Measurements from ENCODE around the gene AKAP13.
"Not testable (repeated sequence)": the region's sequence is repeated elsewhere in the genome, so short reads cannot be mapped to it uniquely, and the experiment has no call there.

The AKAP13 gene

GRCh38 chr15:85503151-85503799 is 122.9 kb downstream of the AKAP13 start:
- DNase-seq = no peak

- peak; percentile 11 for DNase-seq
Observed at GRCh38 chr15:85504749-85505676, 124.6 kb downstream of the AKAP13 start.

DNA sequence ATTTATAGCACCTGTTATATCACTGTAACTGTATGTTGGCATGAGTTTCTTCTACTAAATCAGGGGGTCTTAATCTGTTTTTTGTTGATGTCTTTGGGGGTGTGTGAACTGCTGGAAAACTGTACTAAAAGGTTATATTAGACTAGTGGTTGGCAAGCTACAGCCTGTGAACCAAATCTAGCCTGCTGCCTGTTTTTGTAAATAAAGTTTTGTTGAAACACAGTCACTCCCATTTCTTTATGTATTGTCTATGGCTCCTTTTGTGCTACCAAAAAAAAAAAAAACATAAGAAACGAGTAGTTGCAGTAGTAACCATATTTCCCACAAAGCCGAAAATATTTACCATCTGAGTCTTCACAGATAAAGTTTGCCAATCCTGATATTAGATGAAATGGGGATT is 126.7 kb downstream of the AKAP13 start:
- DNase-seq = no peak

DNA sequence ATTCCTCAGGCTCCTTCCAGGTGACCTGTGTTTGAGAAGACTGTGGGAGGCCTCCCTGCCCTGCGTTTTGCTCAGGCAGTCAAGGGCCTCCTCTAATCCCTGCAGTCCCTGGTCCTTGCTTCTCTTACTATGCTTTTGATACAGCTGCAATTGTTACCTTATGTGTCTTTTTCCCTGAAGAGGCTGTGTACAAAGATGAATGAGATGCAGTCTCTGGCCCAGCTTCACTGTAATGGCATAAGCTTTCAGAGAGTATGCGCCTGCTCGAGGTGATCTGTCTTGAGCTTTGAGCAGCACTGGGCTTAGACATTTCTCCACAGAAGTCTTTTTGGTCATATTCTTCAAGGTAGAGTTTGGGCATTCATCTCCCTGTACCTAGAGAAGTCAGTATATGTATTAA is 129.6 kb downstream of the AKAP13 start:
- DNase-seq = no peak

DNA sequence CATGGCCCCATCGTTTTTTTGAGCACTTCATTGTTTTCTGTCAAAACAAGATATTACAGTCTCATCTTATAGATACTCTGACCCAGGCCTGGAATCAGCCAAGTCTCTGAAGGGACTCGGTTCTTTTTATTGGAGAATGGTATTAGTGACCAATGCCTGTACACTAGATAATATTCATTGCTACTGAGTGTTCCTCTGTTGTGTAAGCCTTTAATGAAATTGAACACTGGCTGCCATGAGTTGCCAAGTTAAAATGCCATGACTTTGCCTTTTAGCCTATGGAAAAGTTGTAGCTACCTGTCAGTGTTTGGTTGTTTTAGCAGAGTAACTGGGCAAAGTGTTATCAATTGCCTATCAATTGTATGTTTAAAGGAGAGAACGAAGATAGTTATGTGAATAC is 134.0 kb downstream of the AKAP13 start:
- DNase-seq = no peak

DNA sequence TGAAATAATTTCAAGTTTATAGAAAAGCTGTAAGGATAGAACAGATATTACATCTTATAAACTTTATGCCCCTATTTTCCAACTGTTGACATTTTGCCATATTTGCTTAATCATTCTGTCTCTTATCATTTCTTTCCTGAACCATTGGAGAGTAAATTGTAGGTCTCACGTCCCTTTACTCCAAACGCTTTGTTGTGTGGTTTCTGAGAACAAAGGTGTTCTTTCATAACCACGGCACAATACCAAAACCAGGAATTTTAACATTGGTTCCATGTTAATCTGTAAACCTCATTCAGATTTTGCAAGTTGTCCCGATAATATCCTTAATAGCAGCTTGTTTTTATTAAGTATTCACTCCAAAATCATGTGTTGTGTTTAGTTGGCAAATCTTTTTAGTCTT is 134.8 kb downstream of the AKAP13 start:
- no peak for DNase-seq

GRCh38 chr15:85517086-85517485 is 136.7 kb downstream of the AKAP13 start:
- no peak for DNase-seq

DNA sequence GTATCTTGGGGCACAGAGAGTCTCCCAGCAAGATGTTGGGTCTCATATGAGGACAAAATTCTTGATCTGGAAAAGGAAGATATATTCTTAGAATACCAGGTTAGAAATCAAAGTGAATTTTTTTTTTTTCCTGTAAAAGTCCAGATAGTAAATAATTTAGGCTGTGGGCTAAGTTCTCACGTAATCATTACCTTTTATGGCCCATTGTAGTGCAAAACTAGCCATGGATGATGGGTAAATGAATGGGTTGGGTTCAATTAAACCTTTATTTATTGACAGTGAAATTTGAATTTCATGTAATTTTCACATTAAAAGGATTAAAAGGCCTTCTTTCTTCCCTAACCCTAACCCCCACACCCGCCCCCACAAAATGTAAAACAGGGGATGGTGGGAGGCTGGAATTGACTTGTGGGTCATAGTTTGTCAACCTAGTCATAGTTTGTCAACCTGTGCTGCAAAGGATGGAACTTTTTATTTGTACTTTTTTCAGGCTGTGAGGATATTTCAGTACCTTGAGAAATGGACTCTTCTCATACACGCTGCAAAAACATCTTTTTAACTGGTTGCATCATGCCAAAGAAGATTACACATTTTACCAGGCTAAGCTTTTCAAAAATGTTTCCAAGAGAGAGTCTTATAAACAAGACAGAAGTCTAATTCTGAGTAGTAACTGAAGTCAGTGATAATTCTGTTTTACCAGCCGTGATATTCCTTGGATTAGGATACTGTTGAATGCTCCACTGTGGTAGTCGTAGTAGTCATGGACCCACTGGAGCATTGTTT is 138.8 kb downstream of the AKAP13 start:
- DNase-seq = no peak

- DNase-seq = no peak
Observed at GRCh38 chr15:85520650-85521049, 140.2 kb downstream of the AKAP13 start.

DNA sequence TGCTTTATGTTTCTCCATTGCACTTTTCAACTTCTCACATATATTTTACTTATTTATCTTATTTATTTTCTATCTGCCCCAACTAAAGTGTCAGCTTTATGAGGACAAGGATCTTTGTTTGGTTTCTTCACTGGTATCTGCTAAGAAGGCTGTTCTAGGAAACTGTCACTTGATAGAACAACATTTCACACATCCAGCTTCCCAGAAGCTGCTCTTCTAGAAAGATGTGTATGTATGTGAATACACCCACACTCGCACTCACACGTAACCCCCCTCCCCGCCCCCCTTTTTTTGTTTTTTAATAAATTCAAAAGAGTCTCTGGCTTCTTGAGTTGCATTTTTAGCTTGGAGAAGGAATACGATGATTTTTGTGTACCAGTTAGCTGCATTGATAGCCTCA is 143.1 kb downstream of the AKAP13 start:
- no peak for DNase-seq

DNA sequence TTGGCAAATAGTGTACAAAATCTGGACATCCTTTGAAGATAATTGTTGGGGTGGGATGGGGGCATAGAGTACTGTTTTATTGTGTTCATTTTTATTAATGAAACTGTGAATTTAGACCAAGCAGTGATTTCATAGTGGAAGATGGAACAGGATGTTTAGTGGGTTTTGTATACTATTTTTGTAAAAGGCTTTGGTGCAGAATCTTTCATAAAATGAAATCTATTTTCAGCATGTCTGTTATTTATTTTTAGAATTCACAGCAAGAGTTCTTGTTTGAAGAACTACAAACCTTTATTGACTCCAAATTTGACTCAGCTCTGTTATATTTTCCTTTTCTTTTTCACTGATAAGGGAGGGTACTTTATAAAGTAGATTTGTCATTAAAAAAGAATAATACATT is 145.4 kb downstream of the AKAP13 start:
- no peak for DNase-seq

DNA sequence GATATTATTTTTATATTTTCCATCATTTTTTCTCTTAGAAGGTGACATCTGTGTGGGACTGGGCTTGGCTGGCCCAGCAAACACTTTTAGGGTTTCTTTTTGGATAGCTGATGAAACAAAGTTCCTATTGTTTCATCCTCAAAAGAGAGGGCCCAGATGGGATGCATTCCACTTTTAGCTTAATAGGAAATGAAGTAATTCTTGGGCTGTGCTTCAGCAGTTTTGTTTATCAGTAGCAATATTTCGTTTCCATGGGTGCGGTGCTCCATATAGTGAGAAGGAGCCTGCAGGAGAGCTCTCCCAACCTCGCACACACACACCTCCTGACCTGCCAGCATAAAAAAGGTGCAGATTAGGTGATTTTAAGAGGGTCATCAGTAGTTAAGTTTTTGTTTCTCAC is 147.5 kb downstream of the AKAP13 start:
- DNase-seq = no peak

- DNase-seq = no peak
Observed at GRCh38 chr15:85530079-85530478, 149.7 kb downstream of the AKAP13 start.

GRCh38 chr15:85531083-85531482 is 150.7 kb downstream of the AKAP13 start:
- no peak for DNase-seq

DNA sequence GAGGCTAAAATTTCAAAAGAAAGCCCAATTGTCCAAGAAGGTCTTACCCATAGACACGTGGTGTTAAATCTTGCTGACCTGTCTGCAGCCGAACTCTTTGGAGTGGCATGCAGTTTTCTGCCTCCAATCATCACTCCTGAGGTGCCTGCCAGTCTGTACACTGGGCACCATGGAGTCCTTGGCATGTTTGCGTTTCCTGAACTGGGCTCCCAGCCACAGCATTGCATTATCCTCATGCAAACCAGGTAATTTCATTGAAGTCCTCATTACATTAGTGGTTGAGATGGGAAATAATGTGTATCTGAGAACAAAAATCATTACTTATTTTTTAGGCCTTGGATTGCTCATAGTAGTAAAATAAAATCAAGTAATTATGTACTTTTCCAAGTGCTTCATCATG is 152.3 kb downstream of the AKAP13 start:
- DNase-seq = no peak

DNA sequence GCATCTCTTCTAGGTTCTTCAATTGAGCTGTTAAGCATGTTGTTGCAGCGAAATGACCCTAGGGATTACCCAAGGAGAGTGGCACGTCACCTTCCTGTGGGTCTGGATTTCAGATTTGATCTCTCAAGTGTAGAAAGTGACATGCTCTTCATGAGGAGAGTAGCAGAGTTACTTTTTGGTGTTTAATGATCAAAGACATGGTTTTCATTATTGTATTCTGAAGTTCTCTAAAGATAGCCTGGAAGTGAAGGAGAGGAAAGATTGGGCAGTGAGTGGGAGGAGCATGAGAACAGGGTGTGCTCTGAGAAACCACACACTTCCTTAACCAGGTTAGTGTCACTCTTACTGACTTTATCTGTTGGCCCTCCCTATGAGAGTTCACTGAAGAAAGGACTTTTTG is 153.6 kb downstream of the AKAP13 start:
- no peak for DNase-seq

GRCh38 chr15:85535533-85536330 is 155.3 kb downstream of the AKAP13 start:
- DNase-seq = not testable (repeated sequence)

GRCh38 chr15:85536341-85536740 is 155.9 kb downstream of the AKAP13 start:
- no peak for DNase-seq

GRCh38 chr15:85539491-85539890 is 159.1 kb downstream of the AKAP13 start:
- DNase-seq = no peak

GRCh38 chr15:85540085-85540797 is 159.8 kb downstream of the AKAP13 start:
- DNase-seq = no peak

DNA sequence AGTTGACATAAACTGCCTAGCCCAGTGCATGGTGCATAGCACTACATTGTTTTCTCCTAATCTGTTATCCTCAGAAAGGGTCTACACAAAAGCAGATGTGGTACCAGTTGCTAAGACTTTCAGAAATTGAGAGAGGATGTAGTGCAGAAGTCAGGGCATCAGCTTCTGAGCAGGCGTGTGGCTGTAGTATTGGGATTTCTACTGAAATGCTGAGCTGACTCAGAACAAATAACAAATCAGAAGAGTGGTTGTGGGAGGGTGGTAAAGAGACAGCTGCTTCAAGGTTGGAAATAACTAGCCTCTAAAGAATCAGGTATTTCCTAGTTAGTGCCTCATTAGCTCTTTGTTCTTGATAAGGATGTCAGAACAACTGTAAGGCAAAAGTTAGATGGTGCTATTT is 161.3 kb downstream of the AKAP13 start:
- DNase-seq = no peak

GRCh38 chr15:85542488-85542887 is 162.1 kb downstream of the AKAP13 start:
- no peak for DNase-seq

Measured in NCI-H1092 treated with DMSO at 0.1 percent for 48 hours (cell line).